GM21515 (cell line): ENCODE measurements around the gene CAMK1D.

ENCODE experiments used
- ATAC-seq: cut with Tn5 transposase; IDR thresholded peaks from one replicate; pipeline ENCODE4 v1.9.1; 2021; ENCODE audit not compliant: unreplicated experiment

Gene CAMK1D

GRCh38 chr10:12615296-12616220 is 266.2 kb downstream of the CAMK1D start:
- no peak for ATAC-seq

- ATAC-seq = no peak
Observed at GRCh38 chr10:12617191-12618175, 268.1 kb downstream of the CAMK1D start.

GRCh38 chr10:12622016-12622415 is 272.7 kb downstream of the CAMK1D start:
- no peak for ATAC-seq

- ATAC-seq = no peak
Observed at GRCh38 chr10:12622691-12623090, 273.3 kb downstream of the CAMK1D start.

DNA sequence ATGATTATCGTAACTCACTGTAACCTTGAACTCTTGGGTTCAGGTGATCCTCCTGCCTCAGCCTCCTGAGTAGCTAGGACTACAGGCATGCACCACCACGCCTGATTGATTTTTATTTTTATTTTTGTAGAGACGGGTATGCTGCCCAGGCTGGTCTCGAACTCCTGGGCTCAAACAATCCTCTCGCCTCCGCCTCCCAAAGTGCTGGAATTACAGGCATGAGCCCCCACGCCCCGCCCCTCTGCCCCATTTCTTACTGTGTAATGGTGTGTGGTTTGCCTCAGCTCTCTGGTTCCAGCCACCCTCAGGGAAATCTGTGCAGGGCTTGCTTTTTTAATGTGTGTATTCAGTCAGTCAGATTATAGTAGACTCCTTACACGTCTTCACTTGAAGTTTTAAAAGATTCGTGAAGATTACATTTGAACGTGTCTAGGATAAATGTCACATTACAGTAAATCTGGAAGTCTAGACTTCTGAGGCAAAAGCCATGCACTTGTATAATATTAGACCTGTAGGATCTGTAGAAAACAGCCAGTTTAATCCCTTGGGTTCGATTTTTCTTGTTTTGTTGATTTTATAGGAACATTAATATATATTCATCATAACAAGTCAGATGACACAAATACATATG is 276.2 kb downstream of the CAMK1D start:
- no peak for ATAC-seq

DNA sequence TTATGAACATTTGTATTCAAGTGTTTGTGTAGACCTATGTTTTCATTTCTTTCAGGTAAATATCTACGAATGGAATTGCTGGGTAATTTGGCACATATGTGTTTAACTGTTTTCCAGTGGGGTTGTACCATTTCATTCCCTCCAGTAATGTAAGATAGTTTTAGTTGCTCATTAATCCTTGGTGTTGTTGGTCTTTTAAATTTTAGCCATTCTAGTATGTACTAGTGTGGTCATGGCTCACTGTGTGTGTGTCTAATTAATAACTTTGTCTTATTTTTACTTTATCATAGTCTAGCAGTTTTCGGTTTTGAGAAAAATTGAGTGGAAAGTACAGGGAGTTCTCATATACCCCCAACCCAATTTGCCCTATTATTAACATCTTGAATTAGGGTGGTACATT is 278.8 kb downstream of the CAMK1D start:
- no peak for ATAC-seq

DNA sequence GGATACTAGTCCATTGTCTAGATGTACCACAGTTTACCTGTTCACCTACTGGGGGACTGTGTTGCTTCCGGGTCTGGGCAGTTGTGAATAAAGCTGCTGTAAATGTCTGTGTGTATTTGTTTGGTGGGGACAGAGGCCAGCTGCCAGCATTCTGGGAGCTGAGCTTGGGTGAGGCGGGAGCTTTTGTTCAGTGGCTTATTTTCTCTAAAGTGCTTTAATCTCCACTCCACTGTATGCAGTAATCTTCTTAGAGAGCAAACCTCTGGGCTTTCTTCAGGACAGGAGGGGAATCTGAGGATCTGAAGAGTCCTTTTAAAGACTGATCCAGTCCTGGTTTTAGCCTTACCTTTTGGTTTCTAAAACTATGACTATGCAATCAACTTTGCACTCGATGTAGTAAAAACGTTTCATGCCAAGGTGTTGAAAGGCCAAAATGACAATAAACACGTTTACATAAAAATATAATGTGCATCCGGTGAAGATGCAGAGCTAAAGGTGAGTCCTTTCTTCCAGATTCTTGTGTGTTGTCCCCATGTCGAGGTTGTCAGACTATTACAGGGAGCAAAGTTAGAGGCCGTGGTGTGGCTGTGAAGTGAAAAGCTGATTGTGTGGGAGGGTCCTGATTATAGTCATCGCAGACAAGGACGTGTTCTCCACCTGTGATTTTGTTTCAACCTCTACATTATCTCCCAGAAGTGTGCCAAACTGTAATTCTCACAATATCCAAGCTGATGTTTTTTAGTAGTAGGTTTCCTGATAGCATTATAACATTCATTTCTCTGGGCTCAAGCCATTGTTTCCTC is 279.8 kb downstream of the CAMK1D start:
- ATAC-seq = no peak

- no peak for ATAC-seq
Observed at GRCh38 chr10:12629767-12630165, 280.4 kb downstream of the CAMK1D start.

GRCh38 chr10:12631216-12631615 is 281.9 kb downstream of the CAMK1D start:
- no peak for ATAC-seq

- no peak for ATAC-seq
Observed at GRCh38 chr10:12631787-12632562, 282.6 kb downstream of the CAMK1D start.

DNA sequence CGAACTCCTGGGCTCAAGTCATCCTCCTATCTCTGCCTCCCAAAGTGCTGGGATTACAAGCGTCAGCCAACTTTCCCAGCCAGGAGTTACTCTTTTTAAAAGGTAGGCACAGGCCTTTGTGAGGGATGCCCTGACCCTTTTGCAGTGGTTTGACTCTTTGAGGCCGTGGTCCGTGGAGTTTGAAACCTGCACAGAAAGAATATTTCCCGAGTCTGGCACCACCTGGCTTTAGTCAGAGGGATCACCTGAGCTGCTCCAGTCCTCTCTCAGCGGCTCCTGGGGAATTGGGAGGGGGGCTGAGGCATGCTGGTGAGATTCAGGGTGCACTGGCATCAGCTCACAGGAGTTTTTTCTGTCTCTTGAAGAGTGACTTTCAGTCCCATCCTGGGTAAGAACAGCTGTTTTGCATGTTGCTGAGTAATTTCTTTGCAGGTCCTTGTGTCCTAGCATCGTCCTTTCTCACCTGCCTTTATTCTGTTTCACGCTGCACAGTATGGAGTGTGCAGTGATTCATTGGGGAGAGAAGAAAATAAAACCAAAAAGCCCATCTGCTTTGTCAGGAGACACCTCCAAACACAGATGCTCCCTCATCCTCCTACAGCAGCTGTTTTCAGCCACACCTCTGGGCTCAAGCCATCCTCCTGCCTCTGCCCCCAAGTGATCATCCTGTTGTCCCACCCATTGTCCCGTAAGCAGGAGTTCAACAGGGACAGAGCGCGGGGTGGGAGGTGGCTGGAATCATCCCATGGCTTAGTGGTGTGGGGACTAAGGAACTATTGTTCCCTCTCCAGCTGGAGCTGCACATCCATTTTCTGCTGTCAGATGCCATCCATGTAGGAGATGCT is 284.7 kb downstream of the CAMK1D start:
- no peak for ATAC-seq

GRCh38 chr10:12634621-12634931 is 285.2 kb downstream of the CAMK1D start:
- no peak for ATAC-seq

DNA sequence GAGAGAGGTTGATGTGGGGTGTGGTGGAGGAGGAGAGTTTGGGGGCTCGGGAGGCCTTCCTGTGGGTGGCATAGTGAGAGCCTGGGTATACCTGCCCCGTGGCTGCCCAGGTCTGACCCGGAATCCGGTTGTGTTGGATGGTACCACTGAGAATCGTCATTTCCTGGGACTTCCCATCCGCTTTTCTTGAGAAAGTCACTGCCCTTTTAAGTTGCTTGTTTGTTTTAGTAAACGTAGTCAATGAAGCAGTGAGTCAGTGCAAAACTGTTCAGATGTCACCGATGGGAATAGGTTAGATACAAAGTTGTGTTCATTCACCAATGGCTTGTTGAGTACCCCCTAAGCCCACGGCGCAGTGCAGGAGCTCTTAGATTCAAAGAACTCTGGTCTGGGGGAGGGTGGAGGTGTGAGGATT is 285.8 kb downstream of the CAMK1D start:
- no peak for ATAC-seq

GRCh38 chr10:12636571-12636970 is 287.2 kb downstream of the CAMK1D start:
- no peak for ATAC-seq

GRCh38 chr10:12637649-12638048 is 288.3 kb downstream of the CAMK1D start:
- no peak for ATAC-seq

GRCh38 chr10:12638103-12638502 is 288.8 kb downstream of the CAMK1D start:
- ATAC-seq = no peak

DNA sequence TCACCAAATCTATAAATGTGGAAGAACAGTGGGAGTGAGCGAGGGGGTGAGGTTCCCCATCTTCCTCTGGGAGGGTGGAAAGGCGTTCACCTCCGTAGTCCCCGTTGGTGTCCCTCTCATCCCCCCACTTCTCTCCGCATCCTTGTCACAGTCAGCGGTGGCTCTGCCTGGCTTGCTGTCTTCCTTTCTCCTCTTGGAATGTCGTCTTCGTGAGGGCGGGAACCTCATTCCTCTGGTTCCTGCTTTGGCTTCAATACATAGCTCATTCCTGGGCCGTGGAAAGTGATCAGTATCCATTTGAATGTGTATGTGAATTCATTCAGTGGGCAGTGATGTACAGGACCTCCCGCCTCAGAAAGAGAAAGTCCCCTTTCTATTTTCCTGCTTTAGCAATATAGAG is 289.4 kb downstream of the CAMK1D start:
- no peak for ATAC-seq

- no peak for ATAC-seq
Observed at GRCh38 chr10:12639996-12640944, 290.9 kb downstream of the CAMK1D start.
